K562 (cell line): ENCODE measurements around the gene NLRP6. TPM values are rescaled to one million over a fixed set of nuclear protein-coding genes. Genes with fewer than 3 reads are reported as not detected.

Experiments
- MLX ChIP-seq, 2 experiments: fragments of 450-650 bp in 1 of 2; sonication (generic) in 1 of 2; formaldehyde crosslinking; conservative IDR thresholded peaks; 2 replicates each; pipeline versions ENCODE4 v1.4.0 to v1.8.1; 2020 to 2022; ENCODE audit warnings: mild to moderate bottlenecking in 1 of 2, missing genetic modification reagents in 1 of 2
- MNT ChIP-seq, 2 experiments: fragments of 450-650 bp; conservative IDR thresholded peaks; 2 replicates each; pipeline ENCODE4 v1.6.1; 2017; ENCODE audit warnings: mild to moderate bottlenecking in 2 of 2, moderate library complexity in 2 of 2
- PHF8 ChIP-seq: fragments of 200-600 bp; sonication (generic); IDR thresholded peaks from 2 replicates; pipeline ENCODE4 v1.6.1; 2012; ENCODE audit warnings: mixed run types, mild to moderate bottlenecking, inconsistent platforms, low read length, moderate library complexity, borderline replicate concordance
- POLR3G ChIP-seq: IDR thresholded peaks from 2 replicates; pipeline ENCODE4 v1.6.1; 2011; ENCODE audit not compliant: insufficient read length, insufficient replicate concordance; ENCODE audit errors: extremely low read depth
- SIRT6 ChIP-seq: IDR thresholded peaks from one replicate; pipeline ENCODE4 v1.6.1; 2012; ENCODE audit warnings: low read depth, mild to moderate bottlenecking, control low read depth, inconsistent platforms, low read length, moderate library complexity
- SMARCA5 ChIP-seq: fragments of 450-650 bp; IDR thresholded peaks from 2 replicates; pipeline ENCODE4 v1.6.1; 2016
- SMARCB1 ChIP-seq: IDR thresholded peaks from 2 replicates; pipeline ENCODE4 v1.6.1; 2011; ENCODE audit warnings: improper control_type of control experiment, low read depth; ENCODE audit not compliant: insufficient read length
- SP2 ChIP-seq: IDR thresholded peaks from 2 replicates; pipeline ENCODE4 v1.6.1; 2011; ENCODE audit warnings: mild to moderate bottlenecking, low read depth, low read length, moderate library complexity; ENCODE audit not compliant: poor library complexity, severe bottlenecking; ENCODE audit errors: extremely low read depth
- TAF15 ChIP-seq: fragments of 200-400 bp; formaldehyde crosslinking; IDR thresholded peaks from 2 replicates; pipeline ENCODE4 v1.6.1; 2017; ENCODE audit warnings: mild to moderate bottlenecking, low read depth, low read length, moderate library complexity
- ZFP91 ChIP-seq: sonication (generic); formaldehyde crosslinking; IDR thresholded peaks from 2 replicates; pipeline ENCODE4 v1.8.0; 2022; ENCODE audit warnings: mild to moderate bottlenecking, missing genetic modification reagents
- ZNF217 ChIP-seq: sonication (generic); formaldehyde crosslinking; IDR thresholded peaks from 2 replicates; pipeline ENCODE4 v1.8.0; 2022; ENCODE audit warnings: mild to moderate bottlenecking, missing genetic modification reagents
- polyA plus RNA-seq, 8 experiments: library from polyadenylated mRNA; depleted of rRNA in 4 of 8; stranded (reverse) in 5 of 8; unstranded in 3 of 8; fragments of >200 nt; fragmentation: Nextera tagmentation in 2 of 8; fragmentation: Illumina TruSeq in 1 of 8; extraction: Ambion mirVana in 2 of 8; extraction: Trizol in 1 of 8; gene quantifications; 2 replicates each; pipeline versions ENCODE4 v1.2.1 to v1.2.3, GENCODE V29; 2011 to 2014; ENCODE audit warnings: inconsistent platforms in 1 of 8, missing spikeins in 1 of 8
- total RNA-seq, 7 experiments: library from RNA; depleted of rRNA in 6 of 7; stranded (reverse); fragments of >200 nt in 6 of 7; fragmentation: Illumina TruSeq in 2 of 7; extraction: Trizol in 2 of 7; gene quantifications; 2 replicates each; pipeline versions ENCODE4 v1.2.1 to v1.2.3, GENCODE V29; 2011 to 2021; ENCODE audit warnings: low replicate concordance in 1 of 7
- TF ChIP-seq, protein P1 (sequence below): fragments of 200-400 bp; formaldehyde crosslinking; IDR thresholded peaks from 2 replicates; pipeline ENCODE4 v1.6.1; 2017; ENCODE audit warnings: mild to moderate bottlenecking, low read depth, low read length, moderate library complexity
- TF ChIP-seq, protein P2 (sequence below), 2 experiments: fragments of 450-650 bp in 1 of 2; IDR thresholded peaks; 2 replicates each; pipeline ENCODE4 v1.6.1; 2011 to 2017; ENCODE audit warnings: low read depth in 2 of 2, antibody characterized with exemption in 1 of 2, borderline replicate concordance in 1 of 2, low read length in 1 of 2, mild to moderate bottlenecking in 1 of 2, mixed read lengths in 1 of 2; ENCODE audit not compliant: control insufficient read depth in 1 of 2
- TF ChIP-seq, protein P3 (sequence below): sonication (generic); formaldehyde crosslinking; IDR thresholded peaks from 2 replicates; pipeline ENCODE4 v1.8.0; 2022; ENCODE audit warnings: mild to moderate bottlenecking, low read depth, missing genetic modification reagents

The NLRP6 gene
- total and polyA plus RNA-seq, 9 of the 15 experiments (the other 6 are each of a cell fraction or from before 2014, with no cell fraction given), result 0.03 to 0.18 (median 0.15) TPM; not detected in 5

GRCh38 chr11:235997-236773 is 42.0 kb upstream of the NLRP6 start, which contains the start of gene SIRT3 (continued):
- TF ChIP-seq SMARCA5, result peak; percentile 76
- TF ChIP-seq TAF15, result no peak
- no peak for TF ChIP-seq ZNF217 (CRISPR knock-in tag)
- TF ChIP-seq, protein P1, sequence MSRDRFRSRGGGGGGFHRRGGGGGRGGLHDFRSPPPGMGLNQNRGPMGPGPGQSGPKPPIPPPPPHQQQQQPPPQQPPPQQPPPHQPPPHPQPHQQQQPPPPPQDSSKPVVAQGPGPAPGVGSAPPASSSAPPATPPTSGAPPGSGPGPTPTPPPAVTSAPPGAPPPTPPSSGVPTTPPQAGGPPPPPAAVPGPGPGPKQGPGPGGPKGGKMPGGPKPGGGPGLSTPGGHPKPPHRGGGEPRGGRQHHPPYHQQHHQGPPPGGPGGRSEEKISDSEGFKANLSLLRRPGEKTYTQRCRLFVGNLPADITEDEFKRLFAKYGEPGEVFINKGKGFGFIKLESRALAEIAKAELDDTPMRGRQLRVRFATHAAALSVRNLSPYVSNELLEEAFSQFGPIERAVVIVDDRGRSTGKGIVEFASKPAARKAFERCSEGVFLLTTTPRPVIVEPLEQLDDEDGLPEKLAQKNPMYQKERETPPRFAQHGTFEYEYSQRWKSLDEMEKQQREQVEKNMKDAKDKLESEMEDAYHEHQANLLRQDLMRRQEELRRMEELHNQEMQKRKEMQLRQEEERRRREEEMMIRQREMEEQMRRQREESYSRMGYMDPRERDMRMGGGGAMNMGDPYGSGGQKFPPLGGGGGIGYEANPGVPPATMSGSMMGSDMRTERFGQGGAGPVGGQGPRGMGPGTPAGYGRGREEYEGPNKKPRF, result no peak
- peak; percentile 83; the same call in 1 of the 2 replicates for TF ChIP-seq PHF8
- TF ChIP-seq, protein P2, sequence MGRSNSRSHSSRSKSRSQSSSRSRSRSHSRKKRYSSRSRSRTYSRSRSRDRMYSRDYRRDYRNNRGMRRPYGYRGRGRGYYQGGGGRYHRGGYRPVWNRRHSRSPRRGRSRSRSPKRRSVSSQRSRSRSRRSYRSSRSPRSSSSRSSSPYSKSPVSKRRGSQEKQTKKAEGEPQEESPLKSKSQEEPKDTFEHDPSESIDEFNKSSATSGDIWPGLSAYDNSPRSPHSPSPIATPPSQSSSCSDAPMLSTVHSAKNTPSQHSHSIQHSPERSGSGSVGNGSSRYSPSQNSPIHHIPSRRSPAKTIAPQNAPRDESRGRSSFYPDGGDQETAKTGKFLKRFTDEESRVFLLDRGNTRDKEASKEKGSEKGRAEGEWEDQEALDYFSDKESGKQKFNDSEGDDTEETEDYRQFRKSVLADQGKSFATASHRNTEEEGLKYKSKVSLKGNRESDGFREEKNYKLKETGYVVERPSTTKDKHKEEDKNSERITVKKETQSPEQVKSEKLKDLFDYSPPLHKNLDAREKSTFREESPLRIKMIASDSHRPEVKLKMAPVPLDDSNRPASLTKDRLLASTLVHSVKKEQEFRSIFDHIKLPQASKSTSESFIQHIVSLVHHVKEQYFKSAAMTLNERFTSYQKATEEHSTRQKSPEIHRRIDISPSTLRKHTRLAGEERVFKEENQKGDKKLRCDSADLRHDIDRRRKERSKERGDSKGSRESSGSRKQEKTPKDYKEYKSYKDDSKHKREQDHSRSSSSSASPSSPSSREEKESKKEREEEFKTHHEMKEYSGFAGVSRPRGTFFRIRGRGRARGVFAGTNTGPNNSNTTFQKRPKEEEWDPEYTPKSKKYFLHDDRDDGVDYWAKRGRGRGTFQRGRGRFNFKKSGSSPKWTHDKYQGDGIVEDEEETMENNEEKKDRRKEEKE (IDR thresholded peaks at IDR 0.05; ENCODE audit: borderline replicate concordance in 1 of 2, control insufficient read depth in 1 of 2, low read depth in 2 of 2, low read length in 1 of 2), result 0 out of 4 replicates have a peak, but pooled peaks of 1 of the 2 experiments have one; percentile 60
- TF ChIP-seq SP2, result no peak
- TF ChIP-seq ZFP91 (CRISPR knock-in tag), result no peak
- TF ChIP-seq MLX (CRISPR knock-in tag; conservative IDR thresholded peaks at IDR 0.05), result no peak
- TF ChIP-seq SMARCB1, result no peak
- TF ChIP-seq MNT (conservative IDR thresholded peaks at IDR 0.05), result no peak; a peak in 2 of 4 replicates
- TF ChIP-seq SIRT6, result no peak
- TF ChIP-seq, protein P3, sequence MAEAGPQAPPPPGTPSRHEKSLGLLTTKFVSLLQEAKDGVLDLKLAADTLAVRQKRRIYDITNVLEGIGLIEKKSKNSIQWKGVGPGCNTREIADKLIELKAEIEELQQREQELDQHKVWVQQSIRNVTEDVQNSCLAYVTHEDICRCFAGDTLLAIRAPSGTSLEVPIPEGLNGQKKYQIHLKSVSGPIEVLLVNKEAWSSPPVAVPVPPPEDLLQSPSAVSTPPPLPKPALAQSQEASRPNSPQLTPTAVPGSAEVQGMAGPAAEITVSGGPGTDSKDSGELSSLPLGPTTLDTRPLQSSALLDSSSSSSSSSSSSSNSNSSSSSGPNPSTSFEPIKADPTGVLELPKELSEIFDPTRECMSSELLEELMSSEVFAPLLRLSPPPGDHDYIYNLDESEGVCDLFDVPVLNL, result no peak
- TF ChIP-seq POLR3G, result no peak
